ENCODE results near the gene CIC.

- TF ChIP-seq CTCF (IDR thresholded peaks at IDR 0.05; ENCODE audit: low read length) (no peak), EZH2 (optimal IDR thresholded peaks at IDR 0.05; ENCODE audit: low read depth, low read length) (no peak)
Measured at GRCh38 chr19:42242512-42243409, 26.3 kb upstream of the CIC start, which contains the start of gene GSK3A.
